Spleen (tissue), 7 donors: ENCODE measurements around the gene MISFA.

Experiments
- POLR2A ChIP-seq, 3 donors: fragments of 450-650 bp; IDR thresholded peaks; one replicate each; pipeline ENCODE4 v1.5.1; 2017; ENCODE audit warnings: antibody characterized with exemption in 3 of 3, mild to moderate bottlenecking in 1 of 3
- POLR2AphosphoS5 ChIP-seq, 3 donors: sonication (generic); formaldehyde crosslinking; IDR thresholded peaks; one replicate each; pipeline ENCODE4 v1.5.1; 2017; ENCODE audit warnings: antibody characterized with exemption in 3 of 3
- TF ChIP-seq, protein P1 (sequence below), 11 experiments: fragments of 200-600 bp in 7 of 11; fragments of 450-650 bp in 4 of 11; sonication (generic) in 4 of 11; IDR thresholded peaks in 8 of 11; conservative IDR thresholded peaks in 3 of 11; 1 replicate in 7 of 11; 2 replicates in 4 of 11; pipeline versions ENCODE4 v1.4.0 to v1.8.0; 2016 to 2021; ENCODE audit warnings: antibody characterized with exemption in 11 of 11, inconsistent platforms in 4 of 11, mild to moderate bottlenecking in 1 of 11
- donor health status: DM: no; HTN: no; CAD: no; lungs with moderate emphysema.
- donor health status: DM: no; HTN: no; CAD: no.
- donor health status: DM: no; HTN: no; CAD: no.

DNA sequence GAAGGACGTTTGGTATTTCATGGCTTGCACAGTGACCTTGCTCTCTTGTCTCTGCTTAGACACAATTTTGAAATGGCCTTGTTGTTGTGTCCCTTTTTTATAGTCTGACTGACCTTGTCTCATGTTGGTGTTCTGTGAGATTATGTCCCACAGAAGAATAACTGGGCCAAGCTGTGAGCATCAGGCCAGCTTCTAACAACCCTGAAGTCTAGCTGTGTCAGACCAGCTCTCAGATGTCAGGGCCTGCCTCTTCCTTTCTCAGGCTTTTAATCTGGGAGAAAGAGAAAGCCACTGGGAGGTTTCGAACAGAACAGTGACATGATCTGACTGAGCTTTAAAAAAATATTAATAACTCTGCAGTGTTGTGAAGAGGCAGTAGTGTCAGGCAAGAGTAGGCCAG lies 9.0 kb upstream of the MISFA start:
- TF ChIP-seq POLR2AphosphoS5 (IDR thresholded peaks at IDR 0.05) (no peak), POLR2A (IDR thresholded peaks at IDR 0.05) (no peak)
- TF ChIP-seq, protein P1, sequence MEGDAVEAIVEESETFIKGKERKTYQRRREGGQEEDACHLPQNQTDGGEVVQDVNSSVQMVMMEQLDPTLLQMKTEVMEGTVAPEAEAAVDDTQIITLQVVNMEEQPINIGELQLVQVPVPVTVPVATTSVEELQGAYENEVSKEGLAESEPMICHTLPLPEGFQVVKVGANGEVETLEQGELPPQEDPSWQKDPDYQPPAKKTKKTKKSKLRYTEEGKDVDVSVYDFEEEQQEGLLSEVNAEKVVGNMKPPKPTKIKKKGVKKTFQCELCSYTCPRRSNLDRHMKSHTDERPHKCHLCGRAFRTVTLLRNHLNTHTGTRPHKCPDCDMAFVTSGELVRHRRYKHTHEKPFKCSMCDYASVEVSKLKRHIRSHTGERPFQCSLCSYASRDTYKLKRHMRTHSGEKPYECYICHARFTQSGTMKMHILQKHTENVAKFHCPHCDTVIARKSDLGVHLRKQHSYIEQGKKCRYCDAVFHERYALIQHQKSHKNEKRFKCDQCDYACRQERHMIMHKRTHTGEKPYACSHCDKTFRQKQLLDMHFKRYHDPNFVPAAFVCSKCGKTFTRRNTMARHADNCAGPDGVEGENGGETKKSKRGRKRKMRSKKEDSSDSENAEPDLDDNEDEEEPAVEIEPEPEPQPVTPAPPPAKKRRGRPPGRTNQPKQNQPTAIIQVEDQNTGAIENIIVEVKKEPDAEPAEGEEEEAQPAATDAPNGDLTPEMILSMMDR (IDR thresholded peaks at IDR 0.05 in 8 of 11, conservative IDR thresholded peaks at IDR 0.05 in 3 of 11) = no peak
